Measurements from ENCODE around the gene CEACAM7.

DNA sequence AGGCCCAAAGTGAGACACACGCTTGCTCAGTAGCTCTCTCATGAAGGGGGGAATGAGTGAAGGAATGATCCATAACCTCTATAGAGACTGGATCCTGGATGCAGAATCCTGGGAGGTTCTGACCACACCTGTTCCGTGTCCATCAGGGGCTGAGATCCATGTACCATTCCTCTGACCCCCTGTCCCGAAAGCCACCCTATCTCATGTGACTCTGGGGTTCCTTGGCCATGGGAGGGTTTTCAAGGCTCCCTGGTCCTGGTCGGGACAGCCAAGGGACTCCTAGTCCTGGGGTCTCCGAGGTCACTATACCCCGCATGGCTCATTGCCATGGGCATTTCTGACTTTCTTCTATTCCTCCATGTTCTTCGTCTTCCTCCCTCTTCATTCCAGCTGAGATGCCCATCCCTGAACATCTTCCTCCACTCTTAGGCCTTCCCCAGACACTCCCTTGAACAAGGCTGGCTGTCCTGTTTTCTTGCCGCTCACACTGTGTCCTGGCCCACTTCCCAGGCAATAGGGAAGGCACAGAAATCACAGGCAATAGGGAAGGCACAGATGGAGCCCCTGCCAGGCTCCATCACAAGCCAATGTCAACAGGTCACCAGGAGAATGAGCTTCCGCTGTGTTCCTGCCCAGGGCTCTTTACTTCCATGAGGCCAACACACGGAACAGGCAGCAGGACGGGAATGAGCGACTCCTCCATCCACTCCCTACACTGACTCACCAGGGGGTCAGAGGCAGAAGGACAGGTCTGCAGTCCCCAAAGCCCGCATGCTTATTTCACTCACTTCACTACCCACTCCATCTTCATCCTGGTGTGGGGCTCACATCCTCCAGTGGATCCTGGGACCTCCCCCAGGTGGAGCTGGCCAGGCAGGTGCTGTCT lies 23.5 kb upstream of the CEACAM7 start:
- no peak for TF ChIP-seq GLIS3 (CRISPR knock-in tag; IDR thresholded peaks at IDR 0.05)
- TF ChIP-seq RARB (CRISPR knock-in tag; IDR thresholded peaks at IDR 0.05) = no peak
- TF ChIP-seq CSDC2 (CRISPR knock-in tag; IDR thresholded peaks at IDR 0.05) = no peak
- no peak for TF ChIP-seq ARNTL (CRISPR knock-in tag; IDR thresholded peaks at IDR 0.05; ENCODE audit: borderline replicate concordance, low read depth)
- TF ChIP-seq ZFP30 (CRISPR knock-in tag; IDR thresholded peaks at IDR 0.05) = no peak

All from SK-N-SH treated with all-trans-retinoic acid at 6 μM for 48 hours (cell line).